HG03135 (cell line): ENCODE measurements around the gene RPL19.

Source experiments
- ATAC-seq: cut with Tn5 transposase; IDR thresholded peaks from one replicate; pipeline ENCODE4 v1.9.1; 2021; ENCODE audit warnings: mild to moderate bottlenecking, moderate library complexity; ENCODE audit not compliant: unreplicated experiment

RPL19 gene

GRCh38 chr17:39171933-39172332 is 28.1 kb upstream of the RPL19 start:
- no peak for ATAC-seq

GRCh38 chr17:39173080-39173479 is 27.0 kb upstream of the RPL19 start:
- no peak for ATAC-seq

- no peak for ATAC-seq
Observed at GRCh38 chr17:39173526-39174274, 26.4 kb upstream of the RPL19 start.

GRCh38 chr17:39174920-39175694 is 25.0 kb upstream of the RPL19 start:
- ATAC-seq, result no peak

GRCh38 chr17:39175695-39176093 is 24.4 kb upstream of the RPL19 start:
- ATAC-seq, result no peak

- no peak for ATAC-seq
Observed at GRCh38 chr17:39177256-39177655, 22.8 kb upstream of the RPL19 start.

GRCh38 chr17:39178536-39178935 is 21.5 kb upstream of the RPL19 start:
- no peak for ATAC-seq

- ATAC-seq, result no peak
Observed at GRCh38 chr17:39181303-39181702, 18.8 kb upstream of the RPL19 start.

- no peak for ATAC-seq
Observed at GRCh38 chr17:39183045-39183444, 17.0 kb upstream of the RPL19 start.

GRCh38 chr17:39183720-39184119 is 16.4 kb upstream of the RPL19 start:
- ATAC-seq, result no peak

GRCh38 chr17:39186481-39187002 is 13.5 kb upstream of the RPL19 start:
- ATAC-seq, result no peak

GRCh38 chr17:39187152-39187830 is 12.8 kb upstream of the RPL19 start:
- no peak for ATAC-seq

- ATAC-seq, result no peak
Observed at GRCh38 chr17:39191750-39192510, 8.2 kb upstream of the RPL19 start.

GRCh38 chr17:39192901-39193300 is 7.2 kb upstream of the RPL19 start:
- ATAC-seq, result no peak

- ATAC-seq, result no peak
Observed at GRCh38 chr17:39193346-39193745, 6.7 kb upstream of the RPL19 start.

GRCh38 chr17:39194089-39194984 is 5.7 kb upstream of the RPL19 start:
- no peak for ATAC-seq

- ATAC-seq, result no peak
Observed at GRCh38 chr17:39194985-39195524, 5.0 kb upstream of the RPL19 start.

- no peak for ATAC-seq
Observed at GRCh38 chr17:39195568-39196160, 4.4 kb upstream of the RPL19 start.

GRCh38 chr17:39196241-39196807 is 3.8 kb upstream of the RPL19 start:
- no peak for ATAC-seq
